Heart left ventricle (tissue), 16 donors: ENCODE measurements around the gene WDR76. TPM values are rescaled to one million over a fixed set of nuclear protein-coding genes. Genes with fewer than 3 reads are reported as not detected.
"Not testable (repeated sequence)": the region's sequence is repeated elsewhere in the genome, so short reads cannot be mapped to it uniquely, and the experiment has no call there.

Experiments
- ATAC-seq, 4 donors: fragments of 200-7000 bp; cut with Tn5 transposase; one replicate each; pipeline ENCODE4 v1.9.1; 2020 to 2022; ENCODE audit warnings: moderate library complexity in 4 of 4, mild to moderate bottlenecking in 3 of 4, moderate number of reproducible peaks in 1 of 4
- DNase-seq, 5 donors: peaks; one replicate each; pipeline ENCODE4 v3.0.0-alpha.2; 2020
- H3K27ac ChIP-seq, 12 donors: fragments of 200-600 bp; sonication (generic) in 4 of 12; one replicate each; pipeline versions ENCODE4 v1.5.0 to v1.8.0; 2016 to 2022; ENCODE audit warnings: mild to moderate bottlenecking in 2 of 12
- H3K27me3 ChIP-seq, 9 donors: fragments of 200-600 bp; sonication (generic) in 2 of 9; one replicate each; pipeline versions ENCODE4 v1.5.1 to v1.8.0; 2016 to 2022; ENCODE audit warnings: mild to moderate bottlenecking in 3 of 9
- H3K36me3 ChIP-seq, 9 donors: fragments of 200-600 bp; sonication (generic) in 2 of 9; one replicate each; pipeline versions ENCODE4 v1.5.0 to v1.8.0; 2018 to 2022; ENCODE audit warnings: mild to moderate bottlenecking in 2 of 9
- H3K4me1 ChIP-seq, 12 donors: fragments of 200-600 bp; sonication (generic) in 4 of 12; one replicate each; pipeline versions ENCODE4 v1.5.0 to v1.8.0; 2016 to 2022; ENCODE audit warnings: mild to moderate bottlenecking in 3 of 12
- H3K4me3 ChIP-seq, 12 donors: fragments of 200-600 bp; sonication (generic) in 4 of 12; one replicate each; pipeline versions ENCODE4 v1.5.0 to v1.8.0; 2017 to 2022; ENCODE audit warnings: mild to moderate bottlenecking in 9 of 12, moderate library complexity in 4 of 12
- H3K9me3 ChIP-seq, 12 donors: fragments of 200-600 bp; sonication (generic) in 4 of 12; one replicate each; pipeline versions ENCODE4 v1.5.0 to v1.8.0; 2016 to 2022; ENCODE audit warnings: mild to moderate bottlenecking in 1 of 12
- CTCF ChIP-seq, 12 donors: fragments of 200-600 bp; sonication (generic) in 4 of 12; IDR thresholded peaks; one replicate each; pipeline versions ENCODE4 v1.5.0 to v1.8.0; 2018 to 2022; ENCODE audit warnings: antibody characterized with exemption in 12 of 12, mild to moderate bottlenecking in 5 of 12
- POLR2A ChIP-seq, 2 donors: fragments of 450-650 bp; IDR thresholded peaks; one replicate each; pipeline ENCODE4 v1.6.1; 2017; ENCODE audit warnings: antibody characterized with exemption in 2 of 2, mild to moderate bottlenecking in 2 of 2, moderate library complexity in 2 of 2
- WGBS, 4 donors: extraction: QIAGEN DNeasy Blood & Tissue Kit in 2 of 4; methylation state at CpG; one replicate each; pipeline versions ENCODE4 v1.1.5 to v1.1.7; 2013 to 2018; 5-methylcytosine and 5-hydroxymethylcytosine counted together
- intact Hi-C, 10 donors: fragments of 100-400 bp; cut with DNase I; formaldehyde crosslinking; loops; one replicate each; pipeline versions ENCODE4 v1.11.1 to v1.14.2; 2022
- polyA plus RNA-seq, 2 donors: library from polyadenylated mRNA; stranded (reverse); fragments of 200-250 nt; gene quantifications; one replicate each; pipeline ENCODE4 v1.2.3, GENCODE V29; 2013
- total RNA-seq, 9 donors: library from RNA; depleted of rRNA in 2 of 9; stranded (reverse); fragments of >200 nt in 2 of 9; fragmentation: NEBNext Ultra II Directional in 3 of 9; extraction: Animal tissue kit (Norgen Biotek cat#: 25700) in 3 of 9; gene quantifications; one replicate each; pipeline versions ENCODE4 v1.1.0 to v1.2.4, GENCODE V29; 2016 to 2023
- donor health status: ischemic (EF 13 %, LVEDD 7.1; RV severe dilation, severe dysfunction).
- donor health status: healthy with polysubstance abuse.
- donor health status: DM: no; HTN: yes; CAD: no.
- donor health status: DM: no; HTN: no; CAD: no.
- donor health status: ischemic (EF 25% LVEDD 6.9; RV normal size, moderate dysfunction).
- donor health status: ischemic (EF 25% LVEDD 5.7; RV mildly dilated, moderate dysfunction).
- donor health status: healthy.
- donor health status: DM: yes; HTN: yes; CAD: no.
- donor health status: ischemic (EF 35%, LVEDD 5.7; RV mildly dilated, moderate dysfunction).
- donor health status: nonischemic (EF 11% LVEDD 7.7; RV severe dilation, severe dysfunction).
- donor health status: DM: yes; HTN: yes; CAD: no.
- donor health status: PGD.
- donor health status: ischemic (EF 29% LVEDD 5.4; RV normal size, mild dysfunction).
- donor health status: nonischemic (EF 23%, LVEDD 6.1; RV moderate dilation, normal function).

WDR76 gene
- total and polyA plus RNA-seq, 11 donors: 0.52 to 7.4 (median 1.3) TPM

GRCh38 chr15:43808435-43808950 lies 18.3 kb upstream of the WDR76 start:
- ATAC-seq (no peak), DNase-seq (no peak)
- H3K27me3 ChIP-seq: no peaks in the 10 kb centered on the region
- 95 to 97% (median 95%) methylated on average over 5 of the region's 5 CpGs for WGBS, 4 donors
- peak overlapping the region in 1 of 12 donors; percentile 48 for H3K27ac ChIP-seq
- peaks cover 6 to 100% (median 100%) of the 10 kb centered on the region in 9 donors for H3K36me3 ChIP-seq
- H3K9me3 ChIP-seq: no peaks in the 10 kb centered on the region
- H3K4me3 ChIP-seq: no peak overlapping the region
- TF ChIP-seq POLR2A (IDR thresholded peaks at IDR 0.05) (no peak), CTCF (IDR thresholded peaks at IDR 0.05) (no peak)
- intact Hi-C loops: no loop called here
- H3K4me1 ChIP-seq: peaks cover 0 to 13% (median 0%) of the 10 kb centered on the region in 12 donors

GRCh38 chr15:43808960-43809678 lies 17.7 kb upstream of the WDR76 start:
- DNase-seq (no peak), ATAC-seq (no peak)
- Histone ChIP-seq H3K4me1 (peaks cover 0 to 13% (median 0%) of the 10 kb centered on the region in 12 donors), H3K27ac (peak overlapping the region in 1 of 12 donors; percentile 48), H3K9me3 (no peaks in the 10 kb centered on the region), H3K36me3 (peaks cover 6 to 100% (median 100%) of the 10 kb centered on the region in 9 donors), H3K27me3 (no peaks in the 10 kb centered on the region), H3K4me3 (no peak overlapping the region)
- WGBS, 4 donors: 86 to 89% (median 88%) methylated on average over 6 of the region's 6 CpGs
- TF ChIP-seq POLR2A (IDR thresholded peaks at IDR 0.05) (no peak), CTCF (IDR thresholded peaks at IDR 0.05) (no peak)
- intact Hi-C loops: no loop called here

- H3K4me1 ChIP-seq, H3K27me3 ChIP-seq, ATAC-seq, H3K9me3 ChIP-seq, intact Hi-C loops, H3K4me3 ChIP-seq, H3K27ac ChIP-seq: not testable (repeated sequence)
- peak in 1 of 5 donors; percentile 6 for DNase-seq
- H3K36me3 ChIP-seq: peaks cover 6 to 87% (median 79%) of the 10 kb centered on the region in 9 donors
- WGBS, 4 donors: 94 to 96% (median 95%) methylated on average over 5 of the region's 5 CpGs
These were observed 11.7 kb upstream of the WDR76 start for GRCh38 chr15:43815064-43815463.

- DNase-seq (no peak), ATAC-seq (no peak)
- no peaks in the 10 kb centered on the region for H3K9me3 ChIP-seq
- peaks cover 0 to 27% (median 14%) of the 10 kb centered on the region in 9 donors for H3K36me3 ChIP-seq
- TF ChIP-seq POLR2A (IDR thresholded peaks at IDR 0.05): no peak
- no peak for TF ChIP-seq CTCF (IDR thresholded peaks at IDR 0.05)
- H3K4me3 ChIP-seq: no peak overlapping the region
- H3K4me1 ChIP-seq: peaks cover 0 to 38% (median 25%) of the 10 kb centered on the region in 12 donors
- intact Hi-C loops: loop anchor here in 1 of 10 donors (10.0 kb wide), 1 partner anchor 57 kb away; no protein-coding TSS in a partner anchor
- H3K27me3 ChIP-seq: no peaks in the 10 kb centered on the region
- WGBS, 4 donors: 72 to 85% (median 81%) methylated on average over 3 of the region's 3 CpGs
- no peak overlapping the region for H3K27ac ChIP-seq
These were observed 5.3 kb upstream of the WDR76 start for GRCh38 chr15:43821505-43821904.
